ENCODE measurements around the gene TENM4. TPM values are rescaled to one million over a fixed set of nuclear protein-coding genes. Genes with fewer than 3 reads are reported as not detected.

TENM4 gene
- total and polyA plus RNA-seq, 2 of the 8 experiments (the other 6 are each of a cell fraction or from before 2014, with no cell fraction given) = 3.5 to 7.2 TPM

DNA sequence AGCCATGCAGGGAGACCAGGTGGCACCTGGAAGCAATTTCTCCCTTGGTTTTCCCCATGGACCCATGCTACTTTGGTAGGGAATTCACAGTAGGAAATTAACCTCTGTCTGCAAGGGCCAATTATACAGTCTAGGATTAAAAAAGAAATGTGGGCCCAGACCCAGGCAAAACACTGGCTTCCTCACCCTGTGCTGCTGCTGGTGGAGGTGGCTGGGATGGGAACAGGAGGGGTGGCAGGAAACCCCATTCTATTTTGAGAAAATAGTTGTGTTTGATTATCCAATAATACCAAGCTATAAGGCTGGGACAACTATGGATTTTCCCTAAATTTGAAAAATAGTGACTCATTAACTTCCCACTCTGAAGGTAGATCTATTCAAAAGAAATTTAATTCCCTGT lies 449.1 kb downstream of the TENM4 start:
- H3K9me3 ChIP-seq (ENCODE audit: insufficient read depth in 2 of 2, low read depth in 1 of 2, low read length in 1 of 2) = no peaks in the 10 kb centered on the region
- CTCF ChIA-PET (ENCODE audit: partially characterized antibody) = interaction anchor here (0.7 to 2.1 kb wide), 4 partner anchors 10 to 346 kb away, joined by 3 to 6 read pairs (median 4); no protein-coding TSS in a partner anchor
- H3K14ac ChIP-seq (ENCODE audit: insufficient read length) = no peak overlapping the region
- TF ChIP-seq MAFK (IDR thresholded peaks at IDR 0.05; ENCODE audit: low read depth, low read length) (no peak), CHD2 (IDR thresholded peaks at IDR 0.05; ENCODE audit: low read length) (no peak), CTBP2 (IDR thresholded peaks at IDR 0.05; ENCODE audit: borderline replicate concordance, insufficient read depth, insufficient read length, low read length) (no peak), EP300 (IDR thresholded peaks at IDR 0.05; ENCODE audit: borderline replicate concordance in 1 of 2, low read depth in 2 of 2, low read length in 2 of 2) (no peak), EGR1 (IDR thresholded peaks at IDR 0.05; ENCODE audit: borderline replicate concordance, low read depth, low read length) (no peak), KDM4A (IDR thresholded peaks at IDR 0.05; ENCODE audit: low read depth, low read length, severe bottlenecking) (no peak), RAD21 (IDR thresholded peaks at IDR 0.05 in 1 of 2, conservative IDR thresholded peaks at IDR 0.05 in 1 of 2; ENCODE audit: low read depth in 2 of 2, low read length in 2 of 2) (no peak), SRF (IDR thresholded peaks at IDR 0.05; ENCODE audit: low read depth, low read length) (no peak), TCF12 (IDR thresholded peaks at IDR 0.05; ENCODE audit: low read depth, low read length) (no peak), PHF8 (conservative IDR thresholded peaks at IDR 0.05; ENCODE audit: low read depth, low read length) (no peak), RFX5 (IDR thresholded peaks at IDR 0.05; ENCODE audit: borderline replicate concordance, low read depth, low read length) (no peak), EZH2 (IDR thresholded peaks at IDR 0.05; ENCODE audit: low read depth, low read length, severe bottlenecking) (no peak), SP4 (IDR thresholded peaks at IDR 0.05; ENCODE audit: low read length) (no peak), BACH1 (IDR thresholded peaks at IDR 0.05; ENCODE audit: low read length) (no peak)
- TF ChIP-seq, protein P1, sequence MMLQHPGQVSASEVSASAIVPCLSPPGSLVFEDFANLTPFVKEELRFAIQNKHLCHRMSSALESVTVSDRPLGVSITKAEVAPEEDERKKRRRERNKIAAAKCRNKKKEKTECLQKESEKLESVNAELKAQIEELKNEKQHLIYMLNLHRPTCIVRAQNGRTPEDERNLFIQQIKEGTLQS (IDR thresholded peaks at IDR 0.05; ENCODE audit: insufficient read depth, low read depth, low read length) = no peak

More for the DNA sequence above, 449.1 kb downstream of the TENM4 start:
- no peaks in the 10 kb centered on the region for H4K20me1 ChIP-seq (replicated peaks in 1 of 2; ENCODE audit: control insufficient read depth in 1 of 2, insufficient read depth in 2 of 2, low read length in 2 of 2)
- no peaks in the 10 kb centered on the region for H3K79me1 ChIP-seq (ENCODE audit: low read depth, low read length)
- H3K27me3 ChIP-seq (replicated peaks in 1 of 4; ENCODE audit: control insufficient read depth in 3 of 4, extremely low read depth in 1 of 4, insufficient read depth in 3 of 4, low read length in 3 of 4) = no peaks in the 10 kb centered on the region
- no peak overlapping the region for H3K4me2 ChIP-seq (ENCODE audit: insufficient read depth in 1 of 2, low read depth in 2 of 2, low read length in 2 of 2)
- H3K4me1 ChIP-seq (replicated peaks in 1 of 4; ENCODE audit: control insufficient read depth in 3 of 4, insufficient read depth in 4 of 4, low read length in 3 of 4) = peaks cover 0 to 3% (median 0%) of the 10 kb centered on the region in 4 experiments; a peak in 2 of 7 replicates
- H4K91ac ChIP-seq (replicated peaks; ENCODE audit: insufficient read length, low read length) = no peak overlapping the region
- H3K23me2 ChIP-seq (ENCODE audit: low read depth, low read length) = no peaks in the 10 kb centered on the region
- H2AK5ac ChIP-seq (ENCODE audit: low read depth, low read length) = no peak overlapping the region
- DNase-seq (ENCODE audit: low read depth in 1 of 2, low spot score in 2 of 2) = no peak
- H3K23ac ChIP-seq (ENCODE audit: insufficient read length) = no peak overlapping the region
- no peak overlapping the region for H2BK120ac ChIP-seq (replicated peaks; ENCODE audit: low read depth, low read length)
- no peak overlapping the region for H4K5ac ChIP-seq (ENCODE audit: insufficient read length, low read depth, low read length)
- no peaks in the 10 kb centered on the region for H3K36me3 ChIP-seq (ENCODE audit: control insufficient read depth in 2 of 4, insufficient read depth in 4 of 4, low read length in 3 of 4)
- no peak overlapping the region for H2BK20ac ChIP-seq (ENCODE audit: low read length)
- H2BK5ac ChIP-seq (ENCODE audit: low read depth, low read length) = no peak overlapping the region
- H3K56ac ChIP-seq (replicated peaks; ENCODE audit: insufficient read length, low read depth, low read length) = no peak overlapping the region
- no peak overlapping the region for H3K4me3 ChIP-seq (ENCODE audit: extremely low read depth in 1 of 4, insufficient read depth in 2 of 4, low read depth in 3 of 4, low read length in 4 of 4)
- H2AFZ ChIP-seq (ENCODE audit: low read length) = no peak overlapping the region
- H2BK12ac ChIP-seq (ENCODE audit: low read depth, low read length) = no peak overlapping the region
- no peak overlapping the region for H2BK15ac ChIP-seq (ENCODE audit: low read length)
- no peak overlapping the region for H4K8ac ChIP-seq (ENCODE audit: extremely low read depth, insufficient read depth, low read length)
- FAIRE-seq = no peak
- H3K9ac ChIP-seq (replicated peaks in 1 of 4; ENCODE audit: extremely low read depth in 1 of 4, low read depth in 3 of 4, low read length in 3 of 4) = no peak overlapping the region
- H3K79me2 ChIP-seq (ENCODE audit: control insufficient read depth in 1 of 2, insufficient read depth in 2 of 2, low read length in 2 of 2) = no peaks in the 10 kb centered on the region
- H3K4ac ChIP-seq (replicated peaks; ENCODE audit: insufficient read length, low read depth, low read length) = no peak overlapping the region
- H3K27ac ChIP-seq (ENCODE audit: low read depth, low read length) = no peak overlapping the region
- H3K18ac ChIP-seq (ENCODE audit: extremely low read depth, low read length) = no peak overlapping the region
- POLR2A ChIA-PET (ENCODE audit: partially characterized antibody) = interaction anchor here (0.6 kb wide), 1 partner anchor 19 kb away, joined by 3 read pairs; no protein-coding TSS in a partner anchor
